Heart left ventricle (tissue), 16 donors: Measurements from ENCODE around the gene PRPF38B. TPM values are rescaled to one million over a fixed set of nuclear protein-coding genes. Genes with fewer than 3 reads are reported as not detected.
"Not testable (repeated sequence)": the region's sequence is repeated elsewhere in the genome, so short reads cannot be mapped to it uniquely, and the experiment has no call there.

ENCODE experiments used
- ATAC-seq, 4 donors: fragments of 200-7000 bp; cut with Tn5 transposase; one replicate each; pipeline ENCODE4 v1.9.1; 2020 to 2022; ENCODE audit warnings: moderate library complexity in 4 of 4, mild to moderate bottlenecking in 3 of 4, moderate number of reproducible peaks in 1 of 4
- DNase-seq, 5 donors: peaks; one replicate each; pipeline ENCODE4 v3.0.0-alpha.2; 2020
- H3K27ac ChIP-seq, 12 donors: fragments of 200-600 bp; sonication (generic) in 4 of 12; one replicate each; pipeline versions ENCODE4 v1.5.0 to v1.8.0; 2016 to 2022; ENCODE audit warnings: mild to moderate bottlenecking in 2 of 12
- H3K27me3 ChIP-seq, 9 donors: fragments of 200-600 bp; sonication (generic) in 2 of 9; one replicate each; pipeline versions ENCODE4 v1.5.1 to v1.8.0; 2016 to 2022; ENCODE audit warnings: mild to moderate bottlenecking in 3 of 9
- H3K36me3 ChIP-seq, 9 donors: fragments of 200-600 bp; sonication (generic) in 2 of 9; one replicate each; pipeline versions ENCODE4 v1.5.0 to v1.8.0; 2018 to 2022; ENCODE audit warnings: mild to moderate bottlenecking in 2 of 9
- H3K4me1 ChIP-seq, 12 donors: fragments of 200-600 bp; sonication (generic) in 4 of 12; one replicate each; pipeline versions ENCODE4 v1.5.0 to v1.8.0; 2016 to 2022; ENCODE audit warnings: mild to moderate bottlenecking in 3 of 12
- H3K4me3 ChIP-seq, 12 donors: fragments of 200-600 bp; sonication (generic) in 4 of 12; one replicate each; pipeline versions ENCODE4 v1.5.0 to v1.8.0; 2017 to 2022; ENCODE audit warnings: mild to moderate bottlenecking in 9 of 12, moderate library complexity in 4 of 12
- H3K9me3 ChIP-seq, 12 donors: fragments of 200-600 bp; sonication (generic) in 4 of 12; one replicate each; pipeline versions ENCODE4 v1.5.0 to v1.8.0; 2016 to 2022; ENCODE audit warnings: mild to moderate bottlenecking in 1 of 12
- CTCF ChIP-seq, 12 donors: fragments of 200-600 bp; sonication (generic) in 4 of 12; IDR thresholded peaks; one replicate each; pipeline versions ENCODE4 v1.5.0 to v1.8.0; 2018 to 2022; ENCODE audit warnings: antibody characterized with exemption in 12 of 12, mild to moderate bottlenecking in 5 of 12
- POLR2A ChIP-seq, 2 donors: fragments of 450-650 bp; IDR thresholded peaks; one replicate each; pipeline ENCODE4 v1.6.1; 2017; ENCODE audit warnings: antibody characterized with exemption in 2 of 2, mild to moderate bottlenecking in 2 of 2, moderate library complexity in 2 of 2
- WGBS, 4 donors: extraction: QIAGEN DNeasy Blood & Tissue Kit in 2 of 4; methylation state at CpG; one replicate each; pipeline versions ENCODE4 v1.1.5 to v1.1.7; 2013 to 2018; 5-methylcytosine and 5-hydroxymethylcytosine counted together
- intact Hi-C, 10 donors: fragments of 100-400 bp; cut with DNase I; formaldehyde crosslinking; loops; one replicate each; pipeline versions ENCODE4 v1.11.1 to v1.14.2; 2022
- polyA plus RNA-seq, 2 donors: library from polyadenylated mRNA; stranded (reverse); fragments of 200-250 nt; gene quantifications; one replicate each; pipeline ENCODE4 v1.2.3, GENCODE V29; 2013
- total RNA-seq, 9 donors: library from RNA; depleted of rRNA in 2 of 9; stranded (reverse); fragments of >200 nt in 2 of 9; fragmentation: NEBNext Ultra II Directional in 3 of 9; extraction: Animal tissue kit (Norgen Biotek cat#: 25700) in 3 of 9; gene quantifications; one replicate each; pipeline versions ENCODE4 v1.1.0 to v1.2.4, GENCODE V29; 2016 to 2023
- donor health status: ischemic (EF 13 %, LVEDD 7.1; RV severe dilation, severe dysfunction).
- donor health status: healthy with polysubstance abuse.
- donor health status: DM: no; HTN: yes; CAD: no.
- donor health status: DM: no; HTN: no; CAD: no.
- donor health status: ischemic (EF 25% LVEDD 6.9; RV normal size, moderate dysfunction).
- donor health status: ischemic (EF 25% LVEDD 5.7; RV mildly dilated, moderate dysfunction).
- donor health status: healthy.
- donor health status: DM: yes; HTN: yes; CAD: no.
- donor health status: ischemic (EF 35%, LVEDD 5.7; RV mildly dilated, moderate dysfunction).
- donor health status: nonischemic (EF 11% LVEDD 7.7; RV severe dilation, severe dysfunction).
- donor health status: DM: yes; HTN: yes; CAD: no.
- donor health status: PGD.
- donor health status: ischemic (EF 29% LVEDD 5.4; RV normal size, mild dysfunction).
- donor health status: nonischemic (EF 23%, LVEDD 6.1; RV moderate dilation, normal function).

Gene PRPF38B
- total and polyA plus RNA-seq, 11 donors, result 7.7 to 22.6 (median 15.1) TPM

- no peak overlapping the region for H3K4me3 ChIP-seq
- DNase-seq (no peak), ATAC-seq (no peak)
- H3K36me3 ChIP-seq, result no peaks in the 10 kb centered on the region
- H3K9me3 ChIP-seq, result no peaks in the 10 kb centered on the region
- TF ChIP-seq CTCF (IDR thresholded peaks at IDR 0.05) (no peak), POLR2A (IDR thresholded peaks at IDR 0.05) (no peak)
- no peak overlapping the region for H3K27ac ChIP-seq
- peaks cover 0 to 12% (median 5%) of the 10 kb centered on the region in 12 donors for H3K4me1 ChIP-seq
- intact Hi-C loops, result no loop called here
- WGBS, 4 donors, result 69 to 79% (median 77%) methylated on average over 2 of the region's 2 CpGs
- H3K27me3 ChIP-seq, result no peaks in the 10 kb centered on the region
These were observed 27.0 kb upstream of the PRPF38B start for GRCh38 chr1:108665067-108665466.

GRCh38 chr1:108665771-108666170, 26.3 kb upstream of the PRPF38B start:
- no peak for DNase-seq
- Histone ChIP-seq H3K4me3 (no peak overlapping the region), H3K36me3 (no peaks in the 10 kb centered on the region), H3K27ac (no peak overlapping the region), H3K4me1 (peaks cover 0 to 12% (median 5%) of the 10 kb centered on the region in 12 donors), H3K27me3 (no peaks in the 10 kb centered on the region), H3K9me3 (no peaks in the 10 kb centered on the region)
- WGBS, 4 donors, result 70 to 78% (median 76%) methylated on average over 1 of the region's 1 CpG
- intact Hi-C loops, result no loop called here
- no peak for ATAC-seq
- TF ChIP-seq POLR2A (IDR thresholded peaks at IDR 0.05) (no peak), CTCF (IDR thresholded peaks at IDR 0.05) (no peak)

- H3K27ac ChIP-seq, H3K4me3 ChIP-seq, ATAC-seq, H3K9me3 ChIP-seq, H3K4me1 ChIP-seq, DNase-seq, intact Hi-C loops, H3K27me3 ChIP-seq, H3K36me3 ChIP-seq: not testable (repeated sequence)
- WGBS, 4 donors, result 94 to 98% (median 96%) methylated on average over 20 to 28 of the region's 28 CpGs
These were observed 24.7 kb upstream of the PRPF38B start for GRCh38 chr1:108667422-108667821.

GRCh38 chr1:108668777-108669176, 23.3 kb upstream of the PRPF38B start:
- no peak for TF ChIP-seq POLR2A (IDR thresholded peaks at IDR 0.05)
- TF ChIP-seq CTCF (IDR thresholded peaks at IDR 0.05), result no peak
- H3K36me3 ChIP-seq, result no peaks in the 10 kb centered on the region
- H3K27ac ChIP-seq, result no peak overlapping the region
- ATAC-seq (no peak), DNase-seq (no peak)
- no peaks in the 10 kb centered on the region for H3K9me3 ChIP-seq
- no peak overlapping the region for H3K4me3 ChIP-seq
- intact Hi-C loops, result no loop called here
- H3K27me3 ChIP-seq, result peaks cover 0 to 7% (median 0%) of the 10 kb centered on the region in 9 donors
- H3K4me1 ChIP-seq, result no peaks in the 10 kb centered on the region

- TF ChIP-seq POLR2A (IDR thresholded peaks at IDR 0.05) (no peak), CTCF (IDR thresholded peaks at IDR 0.05) (no peak)
- Histone ChIP-seq H3K4me3 (no peak overlapping the region), H3K9me3 (no peaks in the 10 kb centered on the region), H3K27ac (no peak overlapping the region), H3K4me1 (no peaks in the 10 kb centered on the region), H3K27me3 (peaks cover 0 to 7% (median 0%) of the 10 kb centered on the region in 9 donors), H3K36me3 (no peaks in the 10 kb centered on the region)
- intact Hi-C loops, result no loop called here
- DNase-seq (no peak), ATAC-seq (no peak)
- 79 to 87% (median 80%) methylated on average over 7 of the region's 7 CpGs for WGBS, 4 donors
These were observed 22.4 kb upstream of the PRPF38B start for GRCh38 chr1:108669679-108670078.
